ENCODE measurements around the gene TM6SF1.
"Not testable (repeated sequence)": the region's sequence is repeated elsewhere in the genome, so short reads cannot be mapped to it uniquely, and the experiment has no call there.

- not testable (repeated sequence) for TF ChIP-seq CTCF, EP300, POLR2A (IDR thresholded peaks at IDR 0.05)
Observed at GRCh38 chr15:83085461-83085860, 22.0 kb upstream of the TM6SF1 start.

Data from tibial nerve (tissue), 4 donors.